Fibroblast of pulmonary artery (primary cell): ENCODE results near the gene MTFR1L.

Experiments used
- DNase-seq: peaks from one replicate; pipeline ENCODE4 v3.0.0-alpha.2; 2010; ENCODE audit warnings: low read depth
- H3K4me3 ChIP-seq: replicated peaks from 2 replicates; pipeline ENCODE4 v1.5.1; 2011; ENCODE audit warnings: low read depth, mild to moderate bottlenecking, control low read depth, low read length, moderate library complexity
- CTCF ChIP-seq: IDR thresholded peaks from 2 replicates; pipeline ENCODE4 v1.5.1; 2011; ENCODE audit warnings: mild to moderate bottlenecking, control low read depth, low read length, inconsistent platforms; ENCODE audit errors: missing control alignments

MTFR1L gene

GRCh38 chr1:25866288-25866687 lies 46.5 kb downstream of the MTFR1L start:
- no peak for TF ChIP-seq CTCF
- H3K4me3 ChIP-seq: no peak overlapping the region

GRCh38 chr1:25867210-25867991 lies 47.6 kb downstream of the MTFR1L start:
- no peak for TF ChIP-seq CTCF
- no peak overlapping the region for H3K4me3 ChIP-seq
- DNase-seq: no peak

More at GRCh38 chr1:25866288-25866687, 46.5 kb downstream of the MTFR1L start:
- no peak for DNase-seq

GRCh38 chr1:25869909-25870606 lies 50.3 kb downstream of the MTFR1L start:
- TF ChIP-seq CTCF: no peak
- DNase-seq: no peak
- H3K4me3 ChIP-seq: no peak overlapping the region

- no peak for TF ChIP-seq CTCF
- no peak for DNase-seq
- H3K4me3 ChIP-seq: no peak overlapping the region
Measured at GRCh38 chr1:25870614-25871013, 50.9 kb downstream of the MTFR1L start.

- TF ChIP-seq CTCF: no peak
- no peak for DNase-seq
- H3K4me3 ChIP-seq: no peak overlapping the region
Measured at GRCh38 chr1:25871086-25871703, 51.4 kb downstream of the MTFR1L start.

- no peak for DNase-seq
- H3K4me3 ChIP-seq: no peak overlapping the region
- no peak for TF ChIP-seq CTCF
Measured at GRCh38 chr1:25871704-25872494, 52.1 kb downstream of the MTFR1L start.
